Naive thymus-derived CD8-positive, alpha-beta T cell (primary cell): Measurements from ENCODE around the gene FAM163B. TPM values are rescaled to one million over a fixed set of nuclear protein-coding genes. Genes with fewer than 3 reads are reported as not detected.
"Not testable (repeated sequence)": the region's sequence is repeated elsewhere in the genome, so short reads cannot be mapped to it uniquely, and the experiment has no call there.

Experiments
- ATAC-seq, 2 donors: fragments of 150-1000 bp; cut with Tn5 transposase in 1 of 2; sonication (Bioruptor Pico), chemical (Tn5 transposase) in 1 of 2; 1 replicate in 1 of 2; 2 replicates in 1 of 2; pipeline ENCODE4 v1.10.0; 2021; ENCODE audit warnings: mild to moderate bottlenecking in 2 of 2, moderate library complexity in 2 of 2
- POLR2A ChIA-PET: fragments of 350-600 bp; sonication (Branson Sonifier 250); formaldehyde crosslinking; loops from one replicate; lab custom pipeline; 2021; ENCODE audit warnings: antibody characterized with exemption; lab: Charles Lee
- DNase-seq, 10 donors: peaks; one replicate each; pipeline versions ENCODE4 v3.0.0 to v3.0.0-alpha.2; 2020 to 2022
- H3K27ac Mint-ChIP-seq, 10 donors: one replicate each; pipeline ENCODE4 v1.8.0; 2020 to 2022; ENCODE audit warnings: mild to moderate bottlenecking in 10 of 10, mixed read lengths in 10 of 10, moderate library complexity in 4 of 10, inconsistent platforms in 1 of 10
- H3K27me3 Mint-ChIP-seq, 5 donors: one replicate each; pipeline ENCODE4 v1.8.0; 2021 to 2022; ENCODE audit warnings: mixed read lengths in 5 of 5
- H3K36me3 Mint-ChIP-seq, 3 donors: one replicate each; pipeline ENCODE4 v1.8.0; 2020 to 2022; ENCODE audit warnings: mixed read lengths in 3 of 3, mild to moderate bottlenecking in 2 of 3, inconsistent platforms in 1 of 3
- H3K4me1 Mint-ChIP-seq, 4 donors: one replicate each; pipeline ENCODE4 v1.8.0; 2021 to 2022; ENCODE audit warnings: mixed read lengths in 4 of 4
- H3K4me3 Mint-ChIP-seq, 10 donors: one replicate each; pipeline ENCODE4 v1.8.0; 2020 to 2022; ENCODE audit warnings: mild to moderate bottlenecking in 10 of 10, mixed read lengths in 10 of 10, moderate library complexity in 6 of 10, inconsistent platforms in 1 of 10
- H3K9me3 Mint-ChIP-seq, 9 donors: one replicate each; pipeline ENCODE4 v1.8.0; 2020 to 2022; ENCODE audit warnings: mixed read lengths in 9 of 9, mild to moderate bottlenecking in 3 of 9, inconsistent platforms in 1 of 9, moderate library complexity in 1 of 9
- polyA plus RNA-seq, 3 donors: library from polyadenylated mRNA; unstranded; fragments of 300-500 nt; fragmentation: Illumina TruSeq; gene quantifications; one replicate each; pipeline ENCODE4 v1.2.3, GENCODE V29; 2021
- total RNA-seq, 8 experiments: library from RNA in 2 of 8; stranded (reverse) in 2 of 8; gene quantifications; one replicate each; pipeline ENCODE4 v1.2.3 and lab custom pipeline; 2021 to 2026

Gene FAM163B
- total and polyA plus RNA-seq, 5 experiments from 2014 or later = not detected

GRCh38 chr9:133626008-133626407 lies 16.8 kb upstream of the FAM163B start:
- H3K4me3 Mint-ChIP-seq, H3K27me3 Mint-ChIP-seq, ATAC-seq, POLR2A ChIA-PET, DNase-seq, H3K27ac Mint-ChIP-seq: not testable (repeated sequence)
- Mint-ChIP-seq H3K36me3 (peaks cover 0 to 17% (median 8%) of the 10 kb centered on the region in 3 donors), H3K9me3 (peaks cover 0 to 23% (median 9%) of the 10 kb centered on the region in 9 donors), H3K4me1 (peaks cover 5 to 14% (median 13%) of the 10 kb centered on the region in 4 donors)

DNA sequence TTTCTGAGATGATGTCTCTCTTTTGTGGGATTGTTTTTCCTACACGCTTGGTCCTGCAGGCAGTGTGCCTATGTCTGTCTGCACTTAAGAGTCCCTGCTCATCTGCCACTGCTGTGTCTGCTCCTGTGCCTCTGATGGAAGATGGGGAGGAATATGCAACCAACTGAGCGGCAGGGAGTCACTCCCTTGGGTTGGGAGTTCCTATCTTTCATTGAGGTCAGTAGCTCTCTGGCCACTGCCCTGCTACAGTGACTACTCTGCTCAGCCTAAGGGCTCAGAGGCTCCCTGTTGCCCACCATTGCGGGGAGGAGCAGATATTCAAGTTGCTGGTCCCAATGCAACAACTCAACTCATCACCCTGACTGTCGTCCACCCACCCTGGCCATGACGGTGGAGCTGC lies 13.4 kb upstream of the FAM163B start:
- H3K36me3 Mint-ChIP-seq = peaks cover 0 to 17% (median 8%) of the 10 kb centered on the region in 3 donors
- POLR2A ChIA-PET = no interaction called here
- H3K9me3 Mint-ChIP-seq = peaks cover 0 to 23% (median 9%) of the 10 kb centered on the region in 9 donors
- H3K4me1 Mint-ChIP-seq = peaks cover 15 to 43% (median 38%) of the 10 kb centered on the region in 4 donors
- H3K4me3 Mint-ChIP-seq = peak overlapping the region in 1 of 10 donors; percentile 2
- no peak for DNase-seq
- no peak for ATAC-seq
- peaks cover 0 to 12% (median 0%) of the 10 kb centered on the region in 5 donors for H3K27me3 Mint-ChIP-seq
- peak overlapping the region in 1 of 10 donors; percentile 12 for H3K27ac Mint-ChIP-seq

- Mint-ChIP-seq H3K36me3 (peaks cover 0 to 10% (median 6%) of the 10 kb centered on the region in 3 donors), H3K4me3 (peak overlapping the region in 6 of 10 donors; percentile 0 to 59 (median 34)), H3K4me1 (peaks cover 15 to 43% (median 38%) of the 10 kb centered on the region in 4 donors), H3K27ac (peak overlapping the region in 2 of 10 donors; percentile 17 to 72), H3K27me3 (peaks cover 0 to 12% (median 0%) of the 10 kb centered on the region in 5 donors), H3K9me3 (peaks cover 0 to 16% (median 8%) of the 10 kb centered on the region in 9 donors)
- ATAC-seq (no peak), DNase-seq (no peak)
- POLR2A ChIA-PET = no interaction called here
These were observed 12.6 kb upstream of the FAM163B start for GRCh38 chr9:133621725-133622267.

DNA sequence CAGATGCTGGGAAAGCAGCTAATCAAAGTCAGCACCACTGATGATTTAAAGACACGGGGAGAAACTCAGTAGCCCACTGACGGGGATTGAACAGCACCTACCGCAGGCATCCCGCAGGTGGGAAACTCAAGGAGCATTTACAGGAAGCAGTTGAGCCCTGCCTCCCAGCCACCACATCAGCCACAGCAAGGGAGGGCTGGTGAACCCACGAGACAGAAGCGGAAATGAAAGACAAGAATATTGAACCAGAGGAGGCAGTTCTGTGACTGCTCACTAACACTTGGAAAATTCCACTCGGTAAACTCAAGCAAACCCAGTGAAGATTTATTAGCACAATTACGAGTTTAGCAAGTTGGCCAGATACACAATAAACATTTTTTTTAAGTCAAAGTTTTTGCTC lies 10.6 kb upstream of the FAM163B start:
- peaks cover 15 to 43% (median 38%) of the 10 kb centered on the region in 4 donors for H3K4me1 Mint-ChIP-seq

GRCh38 chr9:133618726-133619125 lies 9.5 kb upstream of the FAM163B start:
- Mint-ChIP-seq H3K27me3 (peaks cover 0 to 9% (median under 1%) of the 10 kb centered on the region in 5 donors), H3K36me3 (no peaks in the 10 kb centered on the region), H3K4me3 (no peak overlapping the region), H3K9me3 (no peaks in the 10 kb centered on the region), H3K27ac (peak overlapping the region in 2 of 10 donors; percentile 63 to 81), H3K4me1 (peaks cover 15 to 43% (median 38%) of the 10 kb centered on the region in 4 donors)
- DNase-seq (no peak), ATAC-seq (no peak)
- POLR2A ChIA-PET = no interaction called here

More for the DNA sequence above, 10.6 kb upstream of the FAM163B start:
- Mint-ChIP-seq H3K4me3 (peak overlapping the region; percentile 7 to 70 (median 52)), H3K27ac (peak overlapping the region in 4 of 10 donors; percentile 1 to 86 (median 54)), H3K27me3 (peaks cover 0 to 9% (median 0%) of the 10 kb centered on the region in 5 donors), H3K9me3 (peaks cover 0 to 6% (median 0%) of the 10 kb centered on the region in 9 donors), H3K36me3 (no peaks in the 10 kb centered on the region)
- DNase-seq (peak in 9 of 10 donors; percentile 38 to 69 (median 53)), ATAC-seq (peak; percentile 98 to 99)
- POLR2A ChIA-PET = no interaction called here

DNA sequence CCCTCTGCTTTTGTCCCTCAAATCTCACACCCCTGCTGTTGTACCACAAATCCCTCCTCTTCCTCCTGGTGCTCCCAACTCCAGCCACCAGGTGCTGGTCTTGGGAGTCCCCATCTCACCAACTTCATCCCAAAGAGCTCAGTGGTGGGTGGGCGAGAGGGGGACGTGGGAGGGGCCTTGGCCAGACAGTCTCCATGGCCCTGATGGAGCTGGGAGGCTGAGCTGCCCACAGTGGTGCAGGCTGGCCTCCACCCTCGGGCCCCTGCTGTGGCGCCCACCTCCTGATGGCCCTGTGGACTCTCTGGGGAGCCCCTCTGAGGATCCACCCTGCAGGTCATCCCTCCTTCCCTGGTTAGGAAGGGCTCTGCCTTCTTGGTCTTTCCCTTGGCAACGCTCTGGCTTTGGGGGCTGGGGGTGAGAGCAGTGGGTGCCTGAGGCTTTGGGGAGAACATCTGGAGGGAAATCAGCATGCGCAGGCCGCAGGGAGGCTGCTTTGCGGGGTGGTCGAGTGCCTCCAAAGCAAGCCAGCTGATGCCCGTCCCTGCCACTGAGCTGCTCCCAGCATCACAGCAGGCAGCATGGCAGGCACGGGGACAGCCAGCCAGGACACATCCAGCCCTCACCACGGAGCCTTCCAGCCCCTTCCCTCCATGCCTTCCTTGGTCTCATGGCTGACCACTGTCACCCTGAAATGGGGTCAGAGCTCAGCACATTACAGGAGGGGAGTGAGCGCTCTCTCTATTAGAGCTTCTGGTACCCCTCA lies 7.6 kb upstream of the FAM163B start:
- Mint-ChIP-seq H3K9me3 (no peaks in the 10 kb centered on the region), H3K36me3 (no peaks in the 10 kb centered on the region), H3K4me3 (no peak overlapping the region), H3K27me3 (peaks cover 0 to 14% (median 8%) of the 10 kb centered on the region in 5 donors), H3K4me1 (peaks cover 12 to 34% (median 31%) of the 10 kb centered on the region in 4 donors), H3K27ac (no peak overlapping the region)
- ATAC-seq (no peak), DNase-seq (no peak)
- POLR2A ChIA-PET = no interaction called here

DNA sequence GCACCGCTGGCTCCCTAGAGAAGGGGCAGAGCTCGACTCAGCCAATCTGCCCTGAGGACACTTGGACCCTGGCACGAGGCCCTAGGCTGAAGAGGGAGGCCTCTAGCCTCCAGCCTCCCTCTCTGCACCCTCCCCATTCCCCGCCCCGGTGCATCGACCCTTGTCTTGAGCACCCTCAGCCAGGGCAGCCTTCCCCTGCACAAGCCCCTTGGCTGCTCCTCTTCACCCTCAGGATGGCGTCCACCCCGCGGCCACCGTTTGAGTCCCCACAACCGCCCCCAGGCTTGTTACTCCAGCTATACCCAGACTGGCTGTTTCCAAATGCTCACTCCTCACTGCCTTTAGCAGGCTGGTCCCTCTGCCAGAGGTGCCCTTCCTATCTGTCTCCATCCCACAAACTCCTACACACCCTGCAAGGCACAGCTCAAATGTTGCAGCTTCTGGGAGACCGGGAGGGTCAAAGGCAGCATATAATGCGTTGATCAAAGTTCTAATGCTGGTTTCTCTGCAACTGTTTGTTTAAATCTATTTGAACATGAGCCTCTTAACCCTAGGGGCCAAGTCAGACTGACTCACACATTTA lies 6.5 kb upstream of the FAM163B start:
- peak overlapping the region in 1 of 10 donors; percentile 49 for H3K27ac Mint-ChIP-seq
- DNase-seq (no peak), ATAC-seq (no peak)
- H3K9me3 Mint-ChIP-seq = no peaks in the 10 kb centered on the region
- no peaks in the 10 kb centered on the region for H3K36me3 Mint-ChIP-seq
- POLR2A ChIA-PET = no interaction called here
- peaks cover 0 to 25% (median 18%) of the 10 kb centered on the region in 5 donors for H3K27me3 Mint-ChIP-seq
- H3K4me3 Mint-ChIP-seq = no peak overlapping the region
- peaks cover 8 to 27% (median 22%) of the 10 kb centered on the region in 4 donors for H3K4me1 Mint-ChIP-seq

GRCh38 chr9:133615186-133615585 lies 6.0 kb upstream of the FAM163B start:
- H3K27ac Mint-ChIP-seq = no peak overlapping the region
- POLR2A ChIA-PET = no interaction called here
- ATAC-seq = no peak

GRCh38 chr9:133614678-133615077 lies 5.5 kb upstream of the FAM163B start:
- POLR2A ChIA-PET = no interaction called here
- no peak for ATAC-seq
- H3K36me3 Mint-ChIP-seq = no peaks in the 10 kb centered on the region
- no peak for DNase-seq
- H3K27ac Mint-ChIP-seq = no peak overlapping the region
- peaks cover 3 to 17% (median 14%) of the 10 kb centered on the region in 4 donors for H3K4me1 Mint-ChIP-seq
- no peak overlapping the region for H3K4me3 Mint-ChIP-seq
- H3K9me3 Mint-ChIP-seq = peaks cover 0 to 2% (median 0%) of the 10 kb centered on the region in 9 donors
- peaks cover 3 to 35% (median 29%) of the 10 kb centered on the region in 5 donors for H3K27me3 Mint-ChIP-seq

More at GRCh38 chr9:133615186-133615585, 6.0 kb upstream of the FAM163B start:
- Mint-ChIP-seq H3K36me3 (no peaks in the 10 kb centered on the region), H3K4me1 (peaks cover 7 to 21% (median 18%) of the 10 kb centered on the region in 4 donors), H3K4me3 (no peak overlapping the region), H3K27me3 (peaks cover 0 to 30% (median 23%) of the 10 kb centered on the region in 5 donors), H3K9me3 (peaks cover 0 to 2% (median 0%) of the 10 kb centered on the region in 9 donors)
- DNase-seq = no peak

- H3K4me3 Mint-ChIP-seq = no peak overlapping the region
- ATAC-seq = no peak
- no peaks in the 10 kb centered on the region for H3K36me3 Mint-ChIP-seq
- H3K4me1 Mint-ChIP-seq = peaks cover 2 to 15% (median 8%) of the 10 kb centered on the region in 4 donors
- peaks cover 0 to 2% (median 0%) of the 10 kb centered on the region in 9 donors for H3K9me3 Mint-ChIP-seq
- DNase-seq = no peak
- no peak overlapping the region for H3K27ac Mint-ChIP-seq
- POLR2A ChIA-PET = no interaction called here
- peaks cover 6 to 39% (median 32%) of the 10 kb centered on the region in 5 donors for H3K27me3 Mint-ChIP-seq
These were observed 4.9 kb upstream of the FAM163B start for GRCh38 chr9:133614056-133614455.

DNA sequence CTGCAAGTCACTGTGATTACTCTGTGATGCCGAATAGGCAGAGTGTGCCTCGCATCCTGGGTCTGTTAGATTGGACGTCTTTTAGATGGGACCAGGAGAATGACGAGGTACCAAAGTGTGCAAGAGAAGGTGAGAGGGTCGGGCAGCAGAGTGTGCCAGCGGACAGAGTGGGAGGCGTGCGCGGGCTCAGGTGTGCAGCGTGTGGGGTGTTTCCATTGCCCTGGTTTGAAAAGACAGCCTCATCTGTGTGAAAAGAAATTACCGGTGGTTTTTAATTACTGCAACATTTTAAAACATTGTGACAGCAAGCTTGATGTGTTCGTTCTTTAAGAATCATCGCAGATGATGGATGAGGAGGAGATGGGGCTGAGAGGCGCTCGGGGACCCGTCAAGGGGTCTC lies 4.2 kb upstream of the FAM163B start:
- peaks cover 0 to 2% (median 0%) of the 10 kb centered on the region in 9 donors for H3K9me3 Mint-ChIP-seq
- H3K27me3 Mint-ChIP-seq = peaks cover 6 to 39% (median 33%) of the 10 kb centered on the region in 5 donors
- no peak for DNase-seq
- no peak for ATAC-seq
- peaks cover under 1 to 9% (median 4%) of the 10 kb centered on the region in 4 donors for H3K4me1 Mint-ChIP-seq
- POLR2A ChIA-PET = no interaction called here
- H3K36me3 Mint-ChIP-seq = no peaks in the 10 kb centered on the region
- peak overlapping the region in 1 of 10 donors; percentile 44 for H3K27ac Mint-ChIP-seq
- H3K4me3 Mint-ChIP-seq = no peak overlapping the region

DNA sequence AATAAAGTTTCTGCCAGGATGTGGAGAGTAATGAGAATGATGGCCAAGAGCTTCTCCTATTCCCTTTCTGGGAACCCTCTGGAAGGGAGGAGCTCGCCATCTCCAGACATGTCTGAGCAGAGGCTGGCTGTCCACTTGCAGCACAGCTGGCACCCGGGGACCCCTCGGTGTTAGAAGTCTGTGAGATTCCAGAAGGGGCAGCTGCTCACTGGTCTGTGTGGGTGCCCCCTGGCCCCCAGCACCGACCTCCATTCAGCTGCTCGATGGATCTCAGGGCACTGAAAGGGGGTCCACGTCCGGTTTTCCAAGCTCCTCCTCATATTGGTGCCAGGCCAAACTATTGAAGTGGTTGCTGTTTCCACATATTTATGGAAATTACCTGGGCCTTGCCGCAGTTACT lies 3.6 kb upstream of the FAM163B start:
- no peak for ATAC-seq
- no peaks in the 10 kb centered on the region for H3K36me3 Mint-ChIP-seq
- peak in 1 of 10 donors; percentile 44 for DNase-seq
- H3K27me3 Mint-ChIP-seq = peaks cover 8 to 39% (median 31%) of the 10 kb centered on the region in 5 donors
- no peak overlapping the region for H3K4me3 Mint-ChIP-seq
- POLR2A ChIA-PET = no interaction called here
- no peak overlapping the region for H3K27ac Mint-ChIP-seq
- H3K9me3 Mint-ChIP-seq = peaks cover 0 to 2% (median 0%) of the 10 kb centered on the region in 9 donors
- peaks cover 0 to 6% (median under 1%) of the 10 kb centered on the region in 4 donors for H3K4me1 Mint-ChIP-seq
